Mesenchymal stem cell (in vitro differentiated cells and primary cell): ENCODE measurements around the gene PKP4.
"Not testable (repeated sequence)": the region's sequence is repeated elsewhere in the genome, so short reads cannot be mapped to it uniquely, and the experiment has no call there.

Source experiments
- DNase-seq: peaks from one replicate; pipeline ENCODE4 v3.0.0-alpha.2; 2013
- H2AFZ ChIP-seq: one replicate; pipeline ENCODE4 v1.6.1; 2013; ENCODE audit warnings: low read depth, mild to moderate bottlenecking, control low read depth, inconsistent platforms, low read length, moderate library complexity
- H2AK5ac ChIP-seq: 2 replicates; pipeline ENCODE4 v1.6.1; 2013; ENCODE audit warnings: low read length, moderate library complexity, mild to moderate bottlenecking, inconsistent platforms; ENCODE audit not compliant: severe bottlenecking
- H2BK120ac ChIP-seq: one replicate; pipeline ENCODE4 v1.6.1; 2013; ENCODE audit warnings: low read depth, mild to moderate bottlenecking, inconsistent platforms, low read length, moderate library complexity
- H2BK12ac ChIP-seq, 2 experiments: one replicate each; pipeline ENCODE4 v1.6.1; 2013; ENCODE audit warnings: inconsistent platforms in 2 of 2, low read length in 2 of 2, mild to moderate bottlenecking in 2 of 2, moderate library complexity in 2 of 2, control low read depth in 1 of 2
- H2BK15ac ChIP-seq: one replicate; pipeline ENCODE4 v1.6.1; 2013; ENCODE audit warnings: mild to moderate bottlenecking, low read depth, inconsistent platforms; ENCODE audit not compliant: poor library complexity, severe bottlenecking
- H2BK5ac ChIP-seq: 2 replicates; pipeline ENCODE4 v1.6.1; 2013; ENCODE audit warnings: low read depth, mild to moderate bottlenecking, low read length, control low read depth, inconsistent platforms; ENCODE audit not compliant: poor library complexity, severe bottlenecking
- H3K14ac ChIP-seq, 2 experiments: one replicate each; pipeline ENCODE4 v1.6.1; 2013; ENCODE audit warnings: inconsistent platforms in 2 of 2, low read length in 2 of 2, control low read depth in 1 of 2, mild to moderate bottlenecking in 1 of 2, moderate library complexity in 1 of 2
- H3K18ac ChIP-seq, 2 experiments: one replicate each; pipeline ENCODE4 v1.6.1; 2013; ENCODE audit warnings: inconsistent platforms in 2 of 2, low read length in 2 of 2, control low read depth in 1 of 2, low read depth in 1 of 2, mild to moderate bottlenecking in 1 of 2
- H3K23ac ChIP-seq, 2 experiments: one replicate each; pipeline ENCODE4 v1.6.1; 2013; ENCODE audit warnings: inconsistent platforms in 2 of 2, low read length in 2 of 2, mild to moderate bottlenecking in 2 of 2, moderate library complexity in 2 of 2, control low read depth in 1 of 2
- H3K27ac ChIP-seq: 2 replicates; pipeline ENCODE4 v1.5.1; 2013; ENCODE audit warnings: mild to moderate bottlenecking, moderate library complexity, low read length, control low read depth, inconsistent platforms; ENCODE audit not compliant: poor library complexity, severe bottlenecking
- H3K27me3 ChIP-seq, 2 experiments: 2 replicates each; pipeline versions ENCODE4 v1.6.1 to v1.7.0; 2013; ENCODE audit warnings: low read length in 2 of 2, mild to moderate bottlenecking in 2 of 2, moderate library complexity in 2 of 2, control low read depth in 1 of 2, inconsistent platforms in 1 of 2; ENCODE audit not compliant: control insufficient read depth in 1 of 2, insufficient read depth in 1 of 2
- H3K36me3 ChIP-seq, 2 experiments: 2 replicates each; pipeline versions ENCODE4 v1.6.1 to v1.7.0; 2013; ENCODE audit warnings: low read length in 2 of 2, control low read depth in 1 of 2, inconsistent platforms in 1 of 2, low read depth in 1 of 2, mild to moderate bottlenecking in 1 of 2; ENCODE audit not compliant: insufficient read depth in 2 of 2, control insufficient read depth in 1 of 2
- H3K4ac ChIP-seq, 2 experiments: one replicate each; pipeline ENCODE4 v1.6.1; 2013; ENCODE audit warnings: inconsistent platforms in 2 of 2, low read length in 2 of 2, mild to moderate bottlenecking in 2 of 2, moderate library complexity in 2 of 2, control low read depth in 1 of 2, low read depth in 1 of 2
- H3K4me1 ChIP-seq: 2 replicates; pipeline ENCODE4 v1.6.1; 2013; ENCODE audit warnings: low read depth, low read length, control low read depth; ENCODE audit not compliant: control insufficient read depth, insufficient read depth
- H3K4me2 ChIP-seq: 2 replicates; pipeline ENCODE4 v1.6.1; 2013; ENCODE audit warnings: low read length, mild to moderate bottlenecking, inconsistent platforms; ENCODE audit not compliant: poor library complexity, severe bottlenecking
- H3K4me3 ChIP-seq, 2 experiments: 2 replicates each; pipeline versions ENCODE4 v1.5.1 to v1.7.0; 2013; ENCODE audit warnings: low read length in 2 of 2, mild to moderate bottlenecking in 2 of 2, control low read depth in 1 of 2, low read depth in 1 of 2; ENCODE audit not compliant: insufficient read depth in 1 of 2
- H3K79me1 ChIP-seq: replicated peaks from 2 replicates; pipeline ENCODE4 v1.6.1; 2013; ENCODE audit warnings: mild to moderate bottlenecking, control low read depth, low read length, inconsistent platforms; ENCODE audit not compliant: poor library complexity, severe bottlenecking
- H3K9ac ChIP-seq: 2 replicates; pipeline ENCODE4 v1.7.0; 2013; ENCODE audit warnings: mild to moderate bottlenecking, low read length, moderate library complexity
- H3K9me3 ChIP-seq: 2 replicates; pipeline ENCODE4 v1.7.0; 2013; ENCODE audit warnings: mild to moderate bottlenecking, low read length; ENCODE audit not compliant: control insufficient read depth
- H4K8ac ChIP-seq: one replicate; pipeline ENCODE4 v1.6.1; 2013; ENCODE audit warnings: inconsistent platforms, mild to moderate bottlenecking, low read length, moderate library complexity
- H4K91ac ChIP-seq: one replicate; pipeline ENCODE4 v1.6.1; 2013; ENCODE audit warnings: mild to moderate bottlenecking, low read length, inconsistent platforms
- WGBS: methylation state at CpG from one replicate; pipeline ENCODE4 v1.1.7; 2013; ENCODE audit warnings: mixed read lengths; 5-methylcytosine and 5-hydroxymethylcytosine counted together

Gene PKP4

GRCh38 chr2:158464426-158465281 lies 7.9 kb downstream of the PKP4 start:
- Histone ChIP-seq H2BK12ac (no peak overlapping the region), H3K4me3 (no peak overlapping the region), H3K9me3 (no peaks in the 10 kb centered on the region), H3K27me3 (no peaks in the 10 kb centered on the region), H3K4ac (no peak overlapping the region), H3K27ac (no peak overlapping the region), H3K23ac (no peak overlapping the region), H2AK5ac (no peak overlapping the region), H2BK5ac (no peak overlapping the region), H3K4me2 (no peak overlapping the region), H3K79me1 (peaks cover 8% of the 10 kb centered on the region), H4K91ac (no peak overlapping the region), H3K4me1 (peaks cover 4% of the 10 kb centered on the region), H2BK120ac (no peak overlapping the region), H3K9ac (no peak overlapping the region), H2BK15ac (no peak overlapping the region), H3K18ac (no peak overlapping the region), H4K8ac (no peak overlapping the region), H2AFZ (no peak overlapping the region), H3K36me3 (no peaks in the 10 kb centered on the region), H3K14ac (no peak overlapping the region)
- 100% methylated on average over 1 of the region's 4 CpGs for WGBS
- DNase-seq, result peak; percentile 17

- peaks cover 3% of the 10 kb centered on the region for H3K4me1 ChIP-seq
- no peak overlapping the region for H4K8ac ChIP-seq
- H3K9me3 ChIP-seq, result no peaks in the 10 kb centered on the region
- no peak overlapping the region for H3K4ac ChIP-seq
- no peak overlapping the region for H2BK12ac ChIP-seq
- H3K27me3 ChIP-seq, result no peaks in the 10 kb centered on the region
- H3K9ac ChIP-seq, result no peak overlapping the region
- H2BK15ac ChIP-seq, result no peak overlapping the region
- 100% methylated on average over 4 of the region's 4 CpGs for WGBS
- H3K27ac ChIP-seq, result no peak overlapping the region
- H3K18ac ChIP-seq, result no peak overlapping the region
- peaks cover 0 to 4% of the 10 kb centered on the region in 2 experiments for H3K36me3 ChIP-seq
- H3K4me2 ChIP-seq, result no peak overlapping the region
- H3K79me1 ChIP-seq, result peaks cover 14% of the 10 kb centered on the region
- DNase-seq, result no peak
- no peak overlapping the region for H2AK5ac ChIP-seq
- no peak overlapping the region for H3K14ac ChIP-seq
- no peak overlapping the region for H3K23ac ChIP-seq
- no peak overlapping the region for H3K4me3 ChIP-seq
- no peak overlapping the region for H2BK120ac ChIP-seq
- no peak overlapping the region for H2BK5ac ChIP-seq
- no peak overlapping the region for H2AFZ ChIP-seq
- H4K91ac ChIP-seq, result no peak overlapping the region
These were observed 10.5 kb downstream of the PKP4 start for GRCh38 chr2:158467248-158467647.

- H3K23ac ChIP-seq, H4K91ac ChIP-seq, H3K9ac ChIP-seq, H3K4me2 ChIP-seq, H3K4ac ChIP-seq, DNase-seq, H2BK5ac ChIP-seq, H3K36me3 ChIP-seq, H3K14ac ChIP-seq, H4K8ac ChIP-seq, H3K4me1 ChIP-seq, H2BK120ac ChIP-seq, H3K9me3 ChIP-seq, H3K27ac ChIP-seq, H3K27me3 ChIP-seq, H3K18ac ChIP-seq, H2AFZ ChIP-seq, H3K4me3 ChIP-seq, H2BK12ac ChIP-seq, H2AK5ac ChIP-seq, H2BK15ac ChIP-seq: not testable (repeated sequence)
- H3K79me1 ChIP-seq, result peaks cover 27% of the 10 kb centered on the region
- no CpG with 5 or more reads among the region's 3 CpGs for WGBS
These were observed 16.1 kb downstream of the PKP4 start for GRCh38 chr2:158472829-158473228.

- not testable (repeated sequence) for H3K4ac ChIP-seq, H2BK120ac ChIP-seq, H3K27me3 ChIP-seq, H4K8ac ChIP-seq, H3K18ac ChIP-seq, H3K4me2 ChIP-seq, H3K9ac ChIP-seq, H2AK5ac ChIP-seq, H2BK15ac ChIP-seq, H3K4me1 ChIP-seq, H2AFZ ChIP-seq, H3K27ac ChIP-seq, H3K23ac ChIP-seq, DNase-seq, H3K9me3 ChIP-seq, H3K14ac ChIP-seq, H2BK12ac ChIP-seq, H2BK5ac ChIP-seq, H3K4me3 ChIP-seq, H3K36me3 ChIP-seq, H4K91ac ChIP-seq
- peaks cover 27% of the 10 kb centered on the region for H3K79me1 ChIP-seq
- WGBS, result no CpG with 5 or more reads among the region's 3 CpGs
These were observed 16.5 kb downstream of the PKP4 start for GRCh38 chr2:158473300-158473699.
